H1 (cell line): ENCODE results near the gene TBC1D19. TPM values are rescaled to one million over a fixed set of nuclear protein-coding genes. Genes with fewer than 3 reads are reported as not detected.

Experiments used
- RXRA ChIP-seq: IDR thresholded peaks from 2 replicates; pipeline ENCODE4 v1.6.1; 2011; ENCODE audit warnings: low read depth, mild to moderate bottlenecking, low read length, moderate library complexity; ENCODE audit not compliant: insufficient read depth
- SAP30 ChIP-seq: fragments of 300-600 bp; sonication (generic); IDR thresholded peaks from 2 replicates; pipeline ENCODE4 v1.7.1; 2012; ENCODE audit warnings: low read length, moderate library complexity, mild to moderate bottlenecking, inconsistent platforms; ENCODE audit not compliant: insufficient read depth, insufficient replicate concordance
- polyA plus RNA-seq, 7 experiments: library from polyadenylated mRNA; depleted of rRNA in 3 of 7; stranded (reverse) in 5 of 7; unstranded in 2 of 7; fragments of >200 nt in 5 of 7; fragments of 200-250 nt in 2 of 7; gene quantifications; 1 replicate in 5 of 7; 2 replicates in 1 of 7; 4 replicates in 1 of 7; pipeline versions ENCODE4 v1.2.1 to v1.2.3, GENCODE V29; 2011 to 2013; ENCODE audit warnings: missing spikeins in 2 of 7, mixed read lengths in 2 of 7
- total RNA-seq: library from RNA; stranded (reverse); fragmentation: NEBNext Ultra II Directional; extraction: Animal tissue kit (Norgen Biotek cat#: 25700); gene quantifications from 2 replicates; pipeline ENCODE4 v1.2.1, GENCODE V29; 2021

Gene TBC1D19
- total and polyA plus RNA-seq, 2 of the 8 experiments (the other 6 are each of a cell fraction or from before 2014, with no cell fraction given) = 1.9 to 3.5 TPM

- TF ChIP-seq RXRA = no peak
- TF ChIP-seq SAP30 = no peak
These were observed 220.6 kb downstream of the TBC1D19 start (continued) for GRCh38 chr4:26804451-26804850.
